ENCODE measurements around the gene PAWR. TPM values are rescaled to one million over a fixed set of nuclear protein-coding genes. Genes with fewer than 3 reads are reported as not detected.

PAWR gene
- total and polyA plus RNA-seq, 2 donors (not counting 1 experiment from before 2014, with no cell fraction given): 6.5 to 16.0 TPM

- Histone ChIP-seq H3K27ac (ENCODE audit: insufficient read depth, low read length) (no peak overlapping the region), H4K20me1 (ENCODE audit: control insufficient read depth, extremely low read depth, insufficient read depth, low read length) (no peaks in the 10 kb centered on the region), H3K4me1 (ENCODE audit: control insufficient read depth, extremely low read depth, insufficient read depth, low read length) (no peaks in the 10 kb centered on the region), H3K9ac (ENCODE audit: insufficient read depth, low read length) (no peak overlapping the region), H3K9me3 (ENCODE audit: control insufficient read depth, insufficient read depth, low read depth, low read length) (no peaks in the 10 kb centered on the region), H3K36me3 (ENCODE audit: control insufficient read depth, insufficient read depth, low read length) (no peaks in the 10 kb centered on the region), H3K27me3 (ENCODE audit: control insufficient read depth, insufficient read depth, low read length) (no peaks in the 10 kb centered on the region), H3K4me3 (replicated peaks in 1 of 4; ENCODE audit: control extremely low read depth in 1 of 4, insufficient read depth in 1 of 4, low read depth in 3 of 4, low read length in 4 of 4) (no peak overlapping the region), H3K4me2 (ENCODE audit: extremely low read depth, insufficient read depth, low read length) (no peak overlapping the region), H2AFZ (ENCODE audit: low read length) (no peak overlapping the region), H3K79me2 (ENCODE audit: control insufficient read depth, insufficient read depth, low read length) (no peaks in the 10 kb centered on the region)
- TF ChIP-seq EZH2 (IDR thresholded peaks at IDR 0.05; ENCODE audit: low read length, missing control alignments) (no peak), CTCF (conservative IDR thresholded peaks at IDR 0.05 in 1 of 2, IDR thresholded peaks at IDR 0.05 in 1 of 2; ENCODE audit: low read depth in 1 of 2, low read length in 2 of 2) (no peak)
- DNase-seq (ENCODE audit: low read depth in 2 of 2): no peak
Measured at GRCh38 chr12:79710707-79711483, 20.1 kb upstream of the PAWR start.

DNA sequence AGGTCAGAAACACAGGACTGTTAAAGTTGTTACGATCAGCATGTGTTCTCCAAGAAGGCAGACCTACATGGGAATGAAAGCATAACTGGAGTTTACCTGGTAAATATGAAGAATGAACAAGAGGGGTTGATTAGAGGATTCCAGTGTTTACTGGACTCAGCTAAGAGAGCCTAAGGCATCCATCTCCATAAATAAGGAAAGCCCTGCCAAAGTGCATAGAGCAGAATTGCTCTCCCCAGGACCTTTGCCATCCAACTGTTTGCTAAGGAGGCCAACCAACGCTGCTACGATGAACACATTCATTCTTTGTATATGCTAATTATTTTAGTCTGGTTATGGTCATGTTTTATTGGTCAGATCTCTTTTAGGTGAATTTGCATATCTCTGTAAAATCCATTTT, 17.1 kb upstream of the PAWR start:
- Histone ChIP-seq H3K9me3 (ENCODE audit: control insufficient read depth, insufficient read depth, low read depth, low read length) (no peaks in the 10 kb centered on the region), H3K4me3 (replicated peaks in 1 of 4; ENCODE audit: control extremely low read depth in 1 of 4, insufficient read depth in 1 of 4, low read depth in 3 of 4, low read length in 4 of 4) (no peak overlapping the region), H3K27ac (ENCODE audit: insufficient read depth, low read length) (no peak overlapping the region), H2AFZ (ENCODE audit: low read length) (no peak overlapping the region), H3K9ac (ENCODE audit: insufficient read depth, low read length) (no peak overlapping the region), H3K79me2 (ENCODE audit: control insufficient read depth, insufficient read depth, low read length) (no peaks in the 10 kb centered on the region), H3K27me3 (ENCODE audit: control insufficient read depth, insufficient read depth, low read length) (no peaks in the 10 kb centered on the region), H3K4me2 (ENCODE audit: extremely low read depth, insufficient read depth, low read length) (no peak overlapping the region), H3K36me3 (ENCODE audit: control insufficient read depth, insufficient read depth, low read length) (no peaks in the 10 kb centered on the region), H4K20me1 (ENCODE audit: control insufficient read depth, extremely low read depth, insufficient read depth, low read length) (no peaks in the 10 kb centered on the region), H3K4me1 (ENCODE audit: control insufficient read depth, extremely low read depth, insufficient read depth, low read length) (no peaks in the 10 kb centered on the region)
- TF ChIP-seq CTCF (conservative IDR thresholded peaks at IDR 0.05 in 1 of 2, IDR thresholded peaks at IDR 0.05 in 1 of 2; ENCODE audit: low read depth in 1 of 2, low read length in 2 of 2) (no peak), EZH2 (IDR thresholded peaks at IDR 0.05; ENCODE audit: low read length, missing control alignments) (no peak)
- DNase-seq (ENCODE audit: low read depth in 2 of 2): no peak

GRCh38 chr12:79706676-79707075, 15.9 kb upstream of the PAWR start:
- no peak overlapping the region for H3K27ac ChIP-seq (ENCODE audit: insufficient read depth, low read length)
- no peaks in the 10 kb centered on the region for H3K9me3 ChIP-seq (ENCODE audit: control insufficient read depth, insufficient read depth, low read depth, low read length)
- H3K4me3 ChIP-seq (replicated peaks in 1 of 4; ENCODE audit: control extremely low read depth in 1 of 4, insufficient read depth in 1 of 4, low read depth in 3 of 4, low read length in 4 of 4): no peak overlapping the region
- no peaks in the 10 kb centered on the region for H3K4me1 ChIP-seq (ENCODE audit: control insufficient read depth, extremely low read depth, insufficient read depth, low read length)
- H3K36me3 ChIP-seq (ENCODE audit: control insufficient read depth, insufficient read depth, low read length): no peaks in the 10 kb centered on the region
- no peaks in the 10 kb centered on the region for H3K79me2 ChIP-seq (ENCODE audit: control insufficient read depth, insufficient read depth, low read length)
- DNase-seq (ENCODE audit: low read depth in 2 of 2): no peak
- H4K20me1 ChIP-seq (ENCODE audit: control insufficient read depth, extremely low read depth, insufficient read depth, low read length): no peaks in the 10 kb centered on the region
- H3K9ac ChIP-seq (ENCODE audit: insufficient read depth, low read length): no peak overlapping the region
- no peak overlapping the region for H3K4me2 ChIP-seq (ENCODE audit: extremely low read depth, insufficient read depth, low read length)
- H3K27me3 ChIP-seq (ENCODE audit: control insufficient read depth, insufficient read depth, low read length): no peaks in the 10 kb centered on the region
- H2AFZ ChIP-seq (ENCODE audit: low read length): no peak overlapping the region
- TF ChIP-seq CTCF (conservative IDR thresholded peaks at IDR 0.05 in 1 of 2, IDR thresholded peaks at IDR 0.05 in 1 of 2; ENCODE audit: low read depth in 1 of 2, low read length in 2 of 2) (no peak), EZH2 (IDR thresholded peaks at IDR 0.05; ENCODE audit: low read length, missing control alignments) (no peak)

Data from fibroblast of lung (primary cell).